T-cell (primary cell): ENCODE measurements around the gene FANCE. TPM values are rescaled to one million over a fixed set of nuclear protein-coding genes. Genes with fewer than 3 reads are reported as not detected.

Experiments
- ATAC-seq, 4 experiments: fragments of 200-7000 bp in 3 of 4; fragments of 150-1000 bp in 1 of 4; cut with Tn5 transposase; replicated peaks in 1 of 4; 1 replicate in 3 of 4; 2 replicates in 1 of 4; pipeline ENCODE4 v1.10.0; 2021; ENCODE audit warnings: moderate library complexity in 3 of 4, mild to moderate bottlenecking in 2 of 4, moderate number of reproducible peaks in 1 of 4
- CTCF ChIA-PET, 2 donors: fragments of 300-600 bp; sonication (Branson Sonifier 250); formaldehyde crosslinking; loops; one replicate each; lab custom pipeline; 2022; ENCODE audit warnings: antibody characterized with exemption in 2 of 2; lab: Charles Lee
- POLR2A ChIA-PET, 2 donors: fragments of 300-600 bp; sonication (Branson Sonifier 250); formaldehyde crosslinking; loops; one replicate each; lab custom pipeline; 2022; ENCODE audit warnings: antibody characterized with exemption in 2 of 2; lab: Charles Lee
- DNase-seq, 35 experiments: peaks; one replicate each; pipeline versions ENCODE4 v3.0.0 to v3.0.0-alpha.2; 2013 to 2023
- H3K27ac ChIP-seq: one replicate; pipeline ENCODE4 v1.5.1; 2013; ENCODE audit warnings: low read length
- H3K27me3 ChIP-seq, 2 experiments: replicated peaks in 1 of 2; 1 replicate in 1 of 2; 2 replicates in 1 of 2; pipeline versions ENCODE4 v1.6.1 to v1.7.0; 2013; ENCODE audit warnings: low read length in 1 of 2, mixed read lengths in 1 of 2; ENCODE audit not compliant: control insufficient read depth in 2 of 2, insufficient read depth in 2 of 2; ENCODE audit errors: extremely low read depth in 1 of 2
- H3K36me3 ChIP-seq, 2 donors: 1 replicate in 1 of 2; 2 replicates in 1 of 2; pipeline versions ENCODE4 v1.6.1 to v1.7.0; 2013; ENCODE audit warnings: low read length in 1 of 2; ENCODE audit not compliant: control insufficient read depth in 2 of 2, insufficient read depth in 1 of 2; ENCODE audit errors: extremely low read depth in 1 of 2
- H3K4me1 ChIP-seq, 2 experiments: 1 replicate in 1 of 2; 2 replicates in 1 of 2; pipeline versions ENCODE4 v1.6.1 to v1.7.0; 2013; ENCODE audit warnings: low read length in 2 of 2, mixed read lengths in 1 of 2; ENCODE audit not compliant: insufficient read depth in 2 of 2, control insufficient read depth in 1 of 2; ENCODE audit errors: extremely low read depth in 1 of 2
- H3K4me3 ChIP-seq, 2 donors: 1 replicate in 1 of 2; 2 replicates in 1 of 2; pipeline versions ENCODE4 v1.5.1 to v1.7.0; 2013; ENCODE audit warnings: mild to moderate bottlenecking in 2 of 2, low read length in 1 of 2, moderate library complexity in 1 of 2; ENCODE audit not compliant: control insufficient read depth in 1 of 2; ENCODE audit errors: extremely low read depth in 1 of 2
- H3K9me3 ChIP-seq: 2 replicates; pipeline ENCODE4 v1.7.0; 2013
- H3K27ac Mint-ChIP-seq, 2 donors: one replicate each; pipeline ENCODE4 v1.8.0; 2020 to 2021; ENCODE audit warnings: mild to moderate bottlenecking in 2 of 2, mixed read lengths in 2 of 2
- H3K27me3 Mint-ChIP-seq, 2 donors: one replicate each; pipeline ENCODE4 v1.8.0; 2021 to 2022; ENCODE audit warnings: mixed read lengths in 2 of 2
- H3K36me3 Mint-ChIP-seq: one replicate; pipeline ENCODE4 v1.8.0; 2021; ENCODE audit warnings: mixed read lengths
- H3K4me1 Mint-ChIP-seq, 3 donors: one replicate each; pipeline ENCODE4 v1.8.0; 2020 to 2022; ENCODE audit warnings: mixed read lengths in 3 of 3, mild to moderate bottlenecking in 1 of 3
- H3K4me3 Mint-ChIP-seq, 3 donors: one replicate each; pipeline ENCODE4 v1.8.0; 2020 to 2022; ENCODE audit warnings: mild to moderate bottlenecking in 3 of 3, mixed read lengths in 3 of 3, moderate library complexity in 3 of 3
- H3K9me3 Mint-ChIP-seq, 3 donors: one replicate each; pipeline ENCODE4 v1.8.0; 2020 to 2022; ENCODE audit warnings: mixed read lengths in 3 of 3
- WGBS: methylation state at CpG from one replicate; pipeline ENCODE4 v1.1.5; 2013; ENCODE audit warnings: missing lambda C conversion rate; ENCODE audit not compliant: insufficient coverage; 5-methylcytosine and 5-hydroxymethylcytosine counted together
- total RNA-seq, 35 experiments: library from RNA in 6 of 35; stranded (reverse) in 6 of 35; fragments of 120-200 nt in 1 of 35; gene quantifications; one replicate each; pipeline versions ENCODE4 v1.2.1 to v1.2.4 and lab custom pipeline; 2013 to 2026

The FANCE gene, protein sequence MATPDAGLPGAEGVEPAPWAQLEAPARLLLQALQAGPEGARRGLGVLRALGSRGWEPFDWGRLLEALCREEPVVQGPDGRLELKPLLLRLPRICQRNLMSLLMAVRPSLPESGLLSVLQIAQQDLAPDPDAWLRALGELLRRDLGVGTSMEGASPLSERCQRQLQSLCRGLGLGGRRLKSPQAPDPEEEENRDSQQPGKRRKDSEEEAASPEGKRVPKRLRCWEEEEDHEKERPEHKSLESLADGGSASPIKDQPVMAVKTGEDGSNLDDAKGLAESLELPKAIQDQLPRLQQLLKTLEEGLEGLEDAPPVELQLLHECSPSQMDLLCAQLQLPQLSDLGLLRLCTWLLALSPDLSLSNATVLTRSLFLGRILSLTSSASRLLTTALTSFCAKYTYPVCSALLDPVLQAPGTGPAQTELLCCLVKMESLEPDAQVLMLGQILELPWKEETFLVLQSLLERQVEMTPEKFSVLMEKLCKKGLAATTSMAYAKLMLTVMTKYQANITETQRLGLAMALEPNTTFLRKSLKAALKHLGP
- 10 to 100 TPM in 3 of 5 donors, 1 to 10 TPM in 2; 5.6 to 12.8 (median 11.7) TPM for total RNA-seq
- 7.4 TPM for total RNA-seq (2013)
- 2.0 to 49.3 (median 10.7) reads per million in 29 experiments for total RNA-seq (lab: John Stamatoyannopoulos, UW)

DNA sequence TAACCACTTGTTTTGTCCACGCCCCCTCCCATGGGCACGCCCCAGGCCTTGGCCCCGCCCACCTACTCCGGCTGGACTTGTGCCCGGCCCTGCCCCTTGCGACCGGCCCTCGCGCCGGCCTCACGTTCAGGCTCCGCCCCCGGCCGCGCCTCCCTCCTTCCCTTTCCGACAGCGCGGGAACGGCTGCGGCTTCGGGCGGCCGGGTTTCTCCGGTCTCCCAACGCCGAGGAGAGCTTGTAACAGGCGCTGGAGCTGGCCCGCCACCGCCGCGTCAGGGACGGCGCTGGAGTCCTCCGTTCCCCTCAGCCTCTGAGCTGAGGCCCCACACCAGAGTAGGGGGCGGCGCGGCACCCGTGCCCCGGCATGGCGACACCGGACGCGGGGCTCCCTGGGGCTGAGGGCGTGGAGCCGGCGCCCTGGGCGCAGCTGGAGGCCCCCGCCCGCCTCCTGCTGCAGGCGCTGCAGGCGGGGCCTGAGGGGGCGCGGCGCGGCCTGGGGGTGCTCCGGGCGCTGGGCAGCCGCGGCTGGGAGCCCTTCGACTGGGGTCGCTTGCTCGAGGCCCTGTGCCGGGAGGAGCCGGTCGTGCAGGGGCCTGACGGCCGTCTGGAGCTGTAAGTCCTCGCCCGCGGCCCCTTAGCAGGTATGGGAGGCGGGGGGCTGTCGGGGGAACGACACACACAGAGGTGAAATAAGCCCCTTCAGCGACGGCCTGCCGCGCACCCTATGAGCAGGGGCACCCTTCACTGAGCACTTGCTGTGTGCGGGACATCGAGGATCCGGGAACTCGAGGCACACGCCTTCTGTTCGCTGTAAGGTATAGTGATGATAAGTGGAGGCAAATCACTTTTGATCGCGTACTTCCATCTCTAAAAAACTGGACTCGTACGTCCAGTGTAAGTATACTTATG, at the start of gene FANCE:
TSS of gene FANCE (plus strand) at position 156 of the 908 bp plus-strand sequence. CDS start at position 364, 208 bp downstream.
- under 1% methylated on average over 76 of the region's 87 CpGs for WGBS

DNA sequence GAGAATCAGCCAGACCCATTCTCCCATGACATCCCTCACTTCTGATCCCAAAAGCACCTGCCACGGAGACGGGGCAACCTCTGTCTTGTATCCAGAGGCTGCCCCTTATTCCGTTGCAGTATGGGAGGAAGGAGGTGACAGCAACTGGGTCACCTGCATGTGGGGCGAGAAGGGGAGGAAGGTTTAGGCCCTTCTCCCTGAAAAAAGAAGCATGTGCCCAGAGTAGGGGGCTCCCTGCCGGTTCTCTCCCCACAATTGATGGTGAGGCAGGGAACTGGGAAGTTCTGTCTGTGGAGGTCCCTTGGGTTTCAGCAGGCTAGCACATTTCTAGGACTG, 49.3 kb upstream of the FANCE start:
- no peak for ATAC-seq
- H3K36me3 ChIP-seq = peaks cover 5 to 10% of the 10 kb centered on the region in 2 donors
- ChIA-PET POLR2A (no interaction called here), CTCF (no interaction called here)
- no peak for DNase-seq
- no peak overlapping the region for H3K27ac ChIP-seq
- peaks cover 7% of the 10 kb centered on the region for H3K36me3 Mint-ChIP-seq
- no peak overlapping the region for H3K4me3 Mint-ChIP-seq
- H3K4me3 ChIP-seq = no peak overlapping the region
- H3K27me3 Mint-ChIP-seq = no peaks in the 10 kb centered on the region
- no peaks in the 10 kb centered on the region for H3K9me3 Mint-ChIP-seq
- WGBS = no CpG with 5 or more reads among the region's 5 CpGs
- H3K4me1 ChIP-seq = peaks cover 0 to 7% of the 10 kb centered on the region in 2 experiments
- H3K27me3 ChIP-seq = no peaks in the 10 kb centered on the region
- H3K4me1 Mint-ChIP-seq = peaks cover 22 to 30% (median 22%) of the 10 kb centered on the region in 3 donors
- no peaks in the 10 kb centered on the region for H3K9me3 ChIP-seq
- peak overlapping the region; percentile 23 to 36 for H3K27ac Mint-ChIP-seq

More for the DNA sequence above, at the start of gene FANCE:
- Mint-ChIP-seq H3K27ac (peak within 1 kb of the TSS; percentile 68 to 73), H3K4me3 (peak within 1 kb of the TSS; percentile 79 to 83 (median 81)), H3K36me3 (peaks cover 13% of the 10 kb centered on the region), H3K4me1 (peaks cover 41 to 49% (median 43%) of the 10 kb centered on the region in 3 donors), H3K27me3 (no peaks in the 10 kb centered on the region), H3K9me3 (no peaks in the 10 kb centered on the region)
- peak; percentile 76 to 81 (median 78) for ATAC-seq
- peaks cover 6 to 11% of the 10 kb centered on the region in 2 donors for H3K36me3 ChIP-seq
- peaks cover 0 to 2% of the 10 kb centered on the region in 2 experiments for H3K27me3 ChIP-seq
- CTCF ChIA-PET = interaction anchor here (0.6 to 6.5 kb wide), 9 partner anchors 10 to 157 kb away, joined by 3 to 67 read pairs (median 4); partner anchors contain the start of genes PPARD (in 1 of the 2) and RPL10A (in 1 of the 2)
- H3K9me3 ChIP-seq = no peaks in the 10 kb centered on the region
- POLR2A ChIA-PET = interaction anchor here (0.6 to 0.7 kb wide), 3 partner anchors 76 to 1807 kb away, joined by 3 read pairs; no protein-coding TSS in a partner anchor
- peak; percentile 36 to 95 (median 71) for DNase-seq
- H3K4me3 ChIP-seq = peak within 1 kb of the TSS; percentile 63 to 66
- H3K27ac ChIP-seq = peak within 1 kb of the TSS; percentile 57
- H3K4me1 ChIP-seq = peaks cover 9 to 29% of the 10 kb centered on the region in 2 experiments

DNA sequence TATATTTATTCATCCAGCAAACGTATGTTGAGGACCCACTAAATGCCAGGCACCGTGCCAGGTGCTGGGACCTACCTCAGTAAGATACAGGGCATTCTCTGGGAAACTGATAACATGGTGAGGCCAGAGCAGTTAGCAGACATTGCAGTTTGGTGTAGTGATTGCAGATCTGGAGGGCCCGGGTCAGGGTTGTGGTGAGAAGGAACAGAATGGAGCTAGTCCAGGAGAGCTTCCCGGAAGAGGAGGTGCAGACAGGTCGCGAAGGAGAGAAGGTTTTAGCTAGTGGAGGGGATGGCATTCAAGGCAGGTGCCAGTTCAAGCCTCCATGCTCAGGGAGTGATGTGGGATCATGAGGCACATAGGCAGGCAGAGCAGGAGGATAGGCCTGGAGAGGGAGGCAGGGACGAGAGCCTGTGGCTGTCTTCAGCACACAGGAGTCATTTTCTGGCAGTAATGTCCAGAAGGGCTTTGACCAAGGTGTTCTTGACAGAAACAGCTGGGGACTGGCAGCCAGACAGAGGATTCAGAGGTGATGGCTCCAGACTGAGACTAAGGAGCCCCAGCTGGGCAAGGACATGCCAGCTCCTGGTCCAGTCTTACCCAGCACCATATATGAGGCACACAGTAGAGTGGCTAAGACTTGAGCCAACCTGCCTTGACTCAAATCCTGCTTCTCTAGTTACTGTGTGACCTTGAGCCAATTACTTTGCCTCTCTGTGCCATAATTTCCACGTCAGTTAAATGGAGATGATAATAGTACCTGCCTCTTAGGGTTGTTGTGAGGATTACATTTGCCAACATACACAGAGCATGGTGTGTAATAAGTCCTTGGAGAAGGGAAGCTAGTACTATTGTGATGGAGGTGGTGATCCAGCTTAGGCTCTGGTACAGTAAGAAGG, 48.3 kb upstream of the FANCE start:
- no peak for DNase-seq
- ATAC-seq = no peak
- Mint-ChIP-seq H3K9me3 (no peaks in the 10 kb centered on the region), H3K36me3 (no peaks in the 10 kb centered on the region), H3K27me3 (no peaks in the 10 kb centered on the region), H3K4me1 (peaks cover 23 to 27% (median 27%) of the 10 kb centered on the region in 3 donors), H3K27ac (peak overlapping the region; percentile 18 to 24), H3K4me3 (no peak overlapping the region)
- H3K4me3 ChIP-seq = no peak overlapping the region
- 94% methylated on average over 6 of the region's 8 CpGs for WGBS
- peaks cover 5 to 10% of the 10 kb centered on the region in 2 donors for H3K36me3 ChIP-seq
- no peak overlapping the region for H3K27ac ChIP-seq
- no peaks in the 10 kb centered on the region for H3K27me3 ChIP-seq
- CTCF ChIA-PET = interaction anchor here in 1 of 2 donors (0.6 kb wide), 1 partner anchor 55 kb away, joined by 3 read pairs; no protein-coding TSS in a partner anchor
- POLR2A ChIA-PET = no interaction called here
- H3K4me1 ChIP-seq = peaks cover 0 to 7% of the 10 kb centered on the region in 2 experiments
- no peaks in the 10 kb centered on the region for H3K9me3 ChIP-seq

DNA sequence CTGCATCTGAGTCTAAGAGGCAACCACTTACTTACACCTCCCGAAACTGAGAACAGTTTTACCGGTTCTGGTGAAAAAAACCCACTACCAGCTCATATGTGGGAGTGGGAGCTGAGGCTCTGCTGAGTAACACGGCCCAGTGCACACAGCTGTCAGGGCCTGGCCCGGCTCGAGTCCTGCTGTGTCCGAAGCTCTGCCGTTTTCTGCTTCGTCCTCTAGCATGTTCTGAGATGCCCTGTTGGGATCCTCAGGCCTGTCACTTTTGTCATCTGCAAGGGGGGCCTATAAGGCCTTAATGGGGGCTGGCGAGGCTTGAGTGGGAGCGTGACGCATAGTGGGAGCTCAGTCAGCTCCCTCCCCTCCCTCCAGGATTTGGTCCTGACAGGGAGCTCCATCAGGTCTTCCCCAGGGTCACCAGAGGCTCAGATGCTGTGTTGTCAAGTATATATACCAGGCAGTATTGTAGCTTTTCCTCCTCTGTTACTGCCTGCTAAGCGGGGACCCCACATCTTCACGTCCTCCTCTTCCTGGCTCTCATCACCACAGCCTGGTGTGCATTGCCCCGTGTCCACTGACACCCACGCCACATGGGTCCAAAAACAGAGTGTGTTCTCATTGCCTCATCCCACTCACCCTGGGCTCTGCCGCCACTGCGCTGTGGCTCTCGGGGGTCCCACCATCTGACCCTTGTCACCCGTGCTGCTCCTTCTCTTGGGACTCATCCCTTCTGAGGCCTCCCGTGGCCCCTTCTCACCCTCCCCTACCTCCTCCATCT, 45.2 kb upstream of the FANCE start:
- H3K36me3 Mint-ChIP-seq = peaks cover 8% of the 10 kb centered on the region
- no peak for ATAC-seq
- POLR2A ChIA-PET = no interaction called here

DNA sequence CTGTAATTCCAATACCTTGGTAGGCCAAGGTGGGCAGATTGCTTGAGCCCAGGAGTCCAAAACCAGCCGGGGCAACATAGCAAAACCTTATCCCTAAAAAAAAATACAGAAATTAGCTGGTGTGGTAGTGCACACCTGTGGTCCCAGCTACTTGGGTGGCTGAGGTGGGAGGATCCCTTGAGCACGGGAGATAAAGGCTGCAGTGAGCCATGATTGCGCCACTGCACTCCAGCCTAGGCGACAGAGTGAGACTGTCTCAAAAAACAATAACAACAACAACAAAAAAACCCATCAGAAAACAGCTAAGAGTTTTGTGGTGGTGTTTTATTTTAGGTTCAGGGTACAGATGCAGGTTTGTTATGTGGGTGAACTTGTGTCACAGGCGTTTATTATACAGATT, 42.9 kb upstream of the FANCE start:
- no peak overlapping the region for H3K27ac ChIP-seq
- DNase-seq (no peak), ATAC-seq (no peak)
- no peak overlapping the region for H3K4me3 Mint-ChIP-seq
- peaks cover 31 to 45% (median 35%) of the 10 kb centered on the region in 3 donors for H3K4me1 Mint-ChIP-seq
- POLR2A ChIA-PET = interaction anchor here in 1 of 2 donors (0.6 kb wide), 1 partner anchor 21 kb away, joined by 4 read pairs; no protein-coding TSS in a partner anchor
- no peaks in the 10 kb centered on the region for H3K27me3 Mint-ChIP-seq
- H3K4me1 ChIP-seq = peaks cover 7 to 10% of the 10 kb centered on the region in 2 experiments
- CTCF ChIA-PET = no interaction called here
- peak overlapping the region; percentile 65 to 84 for H3K27ac Mint-ChIP-seq
- peaks cover 11 to 25% of the 10 kb centered on the region in 2 donors for H3K36me3 ChIP-seq
- no peaks in the 10 kb centered on the region for H3K9me3 Mint-ChIP-seq
- peaks cover 25% of the 10 kb centered on the region for H3K36me3 Mint-ChIP-seq
- no peak overlapping the region for H3K4me3 ChIP-seq
- WGBS = no CpG with 5 or more reads among the region's 5 CpGs
- H3K27me3 ChIP-seq = no peaks in the 10 kb centered on the region
- no peaks in the 10 kb centered on the region for H3K9me3 ChIP-seq

More for the DNA sequence above, 45.2 kb upstream of the FANCE start:
- CTCF ChIA-PET = interaction anchor here in 1 of 2 donors (0.7 kb wide), 1 partner anchor 1885 kb away, joined by 3 read pairs; no protein-coding TSS in a partner anchor
- H3K27me3 ChIP-seq = no peaks in the 10 kb centered on the region
- H3K27ac Mint-ChIP-seq = peak overlapping the region; percentile 27 to 79
- peaks cover 39 to 44% (median 41%) of the 10 kb centered on the region in 3 donors for H3K4me1 Mint-ChIP-seq
- peaks cover 7 to 10% of the 10 kb centered on the region in 2 experiments for H3K4me1 ChIP-seq
- H3K9me3 Mint-ChIP-seq = no peaks in the 10 kb centered on the region
- H3K27ac ChIP-seq = no peak overlapping the region
- no peak for DNase-seq
- WGBS = 93% methylated on average over 12 of the region's 20 CpGs
- H3K27me3 Mint-ChIP-seq = no peaks in the 10 kb centered on the region
- H3K4me3 ChIP-seq = no peak overlapping the region
- no peak overlapping the region for H3K4me3 Mint-ChIP-seq
- no peaks in the 10 kb centered on the region for H3K9me3 ChIP-seq
- peaks cover 7 to 8% of the 10 kb centered on the region in 2 donors for H3K36me3 ChIP-seq
